GM13976 (cell line): Measurements from ENCODE around the gene USP9Y.

Experiments used
- DNase-seq: peaks from one replicate; pipeline ENCODE4 v3.0.0; 2012; ENCODE audit warnings: low spot score
- in situ Hi-C: fragments of 300-500 bp; cut with MboI; formaldehyde crosslinking; loops from one replicate; pipeline ENCODE4 v1.12.0; 2022; ENCODE audit warnings: low sequenced_read_pairs, mixed read lengths, inconsistent platforms; ENCODE audit not compliant: unreplicated experiment
- TF ChIP-seq, protein P1 (sequence below): IDR thresholded peaks from 2 replicates; pipeline ENCODE4 v1.5.1; 2012; ENCODE audit warnings: borderline replicate concordance, mild to moderate bottlenecking; ENCODE audit not compliant: insufficient read depth; ENCODE audit errors: extremely low read depth, missing control alignments, control extremely low read depth

Gene USP9Y

GRCh38 chrY:12826791-12827190 lies 125.8 kb downstream of the USP9Y start:
- TF ChIP-seq, protein P1, sequence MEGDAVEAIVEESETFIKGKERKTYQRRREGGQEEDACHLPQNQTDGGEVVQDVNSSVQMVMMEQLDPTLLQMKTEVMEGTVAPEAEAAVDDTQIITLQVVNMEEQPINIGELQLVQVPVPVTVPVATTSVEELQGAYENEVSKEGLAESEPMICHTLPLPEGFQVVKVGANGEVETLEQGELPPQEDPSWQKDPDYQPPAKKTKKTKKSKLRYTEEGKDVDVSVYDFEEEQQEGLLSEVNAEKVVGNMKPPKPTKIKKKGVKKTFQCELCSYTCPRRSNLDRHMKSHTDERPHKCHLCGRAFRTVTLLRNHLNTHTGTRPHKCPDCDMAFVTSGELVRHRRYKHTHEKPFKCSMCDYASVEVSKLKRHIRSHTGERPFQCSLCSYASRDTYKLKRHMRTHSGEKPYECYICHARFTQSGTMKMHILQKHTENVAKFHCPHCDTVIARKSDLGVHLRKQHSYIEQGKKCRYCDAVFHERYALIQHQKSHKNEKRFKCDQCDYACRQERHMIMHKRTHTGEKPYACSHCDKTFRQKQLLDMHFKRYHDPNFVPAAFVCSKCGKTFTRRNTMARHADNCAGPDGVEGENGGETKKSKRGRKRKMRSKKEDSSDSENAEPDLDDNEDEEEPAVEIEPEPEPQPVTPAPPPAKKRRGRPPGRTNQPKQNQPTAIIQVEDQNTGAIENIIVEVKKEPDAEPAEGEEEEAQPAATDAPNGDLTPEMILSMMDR: no peak
- no peak for DNase-seq
- in situ Hi-C loops: no loop called here

- DNase-seq: no peak
- in situ Hi-C loops: no loop called here
- TF ChIP-seq, protein P1: no peak
These were observed 132.3 kb downstream of the USP9Y start for GRCh38 chrY:12833284-12833683.

GRCh38 chrY:12837550-12837949 lies 136.5 kb downstream of the USP9Y start:
- DNase-seq: no peak
- in situ Hi-C loops: no loop called here
- TF ChIP-seq, protein P1: no peak

- in situ Hi-C loops: no loop called here
- DNase-seq: no peak
- TF ChIP-seq, protein P1: no peak
These were observed 140.3 kb downstream of the USP9Y start for GRCh38 chrY:12841368-12841767.

DNA sequence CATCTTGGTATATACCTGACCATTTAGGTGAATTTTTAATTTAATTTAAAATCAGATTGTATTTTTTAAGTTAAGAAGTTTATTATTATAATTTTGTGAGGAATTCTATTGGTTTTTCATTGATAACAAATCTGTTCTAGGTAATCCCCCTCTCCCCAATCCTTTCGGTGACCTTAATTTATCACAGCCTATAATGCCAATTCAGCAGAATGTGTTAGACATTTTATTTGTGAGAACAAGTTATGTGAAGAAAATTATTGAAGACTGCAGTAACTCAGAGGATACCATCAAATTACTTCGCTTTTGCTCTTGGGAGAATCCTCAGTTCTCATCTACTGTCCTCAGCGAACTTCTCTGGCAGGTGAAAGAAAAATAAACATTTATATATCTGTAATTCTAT lies 145.8 kb downstream of the USP9Y start:
- TF ChIP-seq, protein P1: no peak
- no peak for DNase-seq
- in situ Hi-C loops: no loop called here

DNA sequence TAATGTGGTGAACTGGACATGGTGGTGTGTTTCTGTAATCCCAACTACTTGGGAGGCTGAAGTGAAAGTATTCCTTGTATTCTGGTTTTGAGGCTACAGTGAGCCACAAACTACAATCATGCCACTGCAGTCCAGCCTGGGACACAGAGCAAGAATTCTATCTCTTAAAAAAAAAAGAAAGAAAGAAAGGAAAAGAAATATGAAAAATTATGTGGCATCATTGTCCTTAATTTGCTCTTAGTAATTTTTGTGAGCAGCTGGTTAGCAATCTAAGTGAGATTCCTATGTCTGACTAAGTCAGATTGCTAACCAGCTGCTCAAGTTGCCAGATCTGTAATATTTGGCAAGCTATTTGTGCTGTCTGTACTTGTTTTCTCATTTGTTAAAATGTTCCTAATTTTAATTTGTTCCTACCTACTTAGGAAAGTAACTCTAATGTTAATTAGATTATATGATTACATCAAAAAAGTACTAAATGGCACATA lies 154.8 kb downstream of the USP9Y start:
- no peak for DNase-seq
- TF ChIP-seq, protein P1: no peak
- in situ Hi-C loops: no loop called here

DNA sequence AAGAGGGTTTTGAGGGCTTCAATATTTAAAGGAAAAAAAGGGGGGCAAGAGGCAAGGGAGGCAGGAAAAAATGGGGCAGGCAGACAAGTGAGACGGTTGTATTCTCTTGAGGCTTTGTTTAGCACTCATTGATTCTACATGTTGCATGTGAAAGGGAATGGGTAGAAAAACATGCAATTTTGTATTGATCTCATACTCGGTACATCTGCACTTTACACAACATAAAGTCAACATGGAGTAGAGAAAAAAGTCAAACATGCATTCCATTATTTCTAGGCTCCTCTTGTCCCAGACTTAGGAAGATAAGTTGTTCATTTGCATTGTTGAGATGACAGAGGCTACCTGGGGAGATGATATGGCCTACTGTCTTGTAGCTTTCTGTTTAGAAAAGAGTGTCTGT lies 166.9 kb downstream of the USP9Y start:
- no peak for DNase-seq
- TF ChIP-seq, protein P1: no peak
- in situ Hi-C loops: no loop called here
